IMR-90 (cell line): Measurements from ENCODE around the gene GLRA3. TPM values are rescaled to one million over a fixed set of nuclear protein-coding genes. Genes with fewer than 3 reads are reported as not detected.

Source experiments
- ATAC-seq: fragments of 200-7000 bp; cut with Tn5 transposase; 2 replicates; pipeline ENCODE4 v1.9.1; 2020; ENCODE audit warnings: low read depth, mild to moderate bottlenecking, moderate library complexity
- BruUV-seq: library from RNA; stranded (reverse); fragments of 400-500 nt; replicated peaks from 2 replicates; lab custom pipeline; 2021; lab: Mats Ljungman, UMichigan
- CTCF ChIA-PET: fragments of 300-600 bp; formaldehyde crosslinking; extraction: SDS; loops from one replicate; lab custom pipeline; 2021; ENCODE audit warnings: antibody characterized with exemption; lab: Yijun Ruan, JAX
- POLR2A ChIA-PET: fragments of 300-600 bp; sonication (Branson Sonifier 250); formaldehyde crosslinking; loops from one replicate; lab custom pipeline; 2022; ENCODE audit warnings: antibody characterized with exemption; ENCODE audit not compliant: unreplicated experiment; lab: Charles Lee
- DNase-seq: peaks from one replicate; pipeline ENCODE4 v3.0.0; 2013
- H2AFZ ChIP-seq: replicated peaks from 2 replicates; pipeline ENCODE3; 2013; ENCODE audit warnings: low read length, mild to moderate bottlenecking; ENCODE audit not compliant: poor library complexity
- H2AK5ac ChIP-seq: 2 replicates; pipeline ENCODE4 v1.6.1; 2013; ENCODE audit warnings: low read depth, low read length, inconsistent platforms
- H2AK9ac ChIP-seq: replicated peaks from 2 replicates; pipeline ENCODE3; 2013; ENCODE audit warnings: mild to moderate bottlenecking, low read depth, low read length, moderate library complexity; ENCODE audit not compliant: poor library complexity
- H2BK120ac ChIP-seq: 2 replicates; pipeline ENCODE4 v1.6.1; 2013; ENCODE audit warnings: low read depth, low read length, inconsistent platforms
- H2BK15ac ChIP-seq: 3 replicates; pipeline ENCODE4 v1.6.1; 2013; ENCODE audit warnings: low read depth, low read length, inconsistent platforms
- H2BK20ac ChIP-seq: 2 replicates; pipeline ENCODE4 v1.6.1; 2013; ENCODE audit warnings: low read depth, mild to moderate bottlenecking, inconsistent platforms, low read length, moderate library complexity
- H2BK5ac ChIP-seq: 2 replicates; pipeline ENCODE4 v1.6.1; 2013; ENCODE audit warnings: mild to moderate bottlenecking, low read depth, low read length, inconsistent platforms; ENCODE audit not compliant: poor library complexity, severe bottlenecking
- H3K14ac ChIP-seq: replicated peaks from 2 replicates; pipeline ENCODE4 v1.6.1; 2013; ENCODE audit warnings: low read depth, low read length, inconsistent platforms
- H3K18ac ChIP-seq: 2 replicates; pipeline ENCODE4 v1.6.1; 2013; ENCODE audit warnings: low read depth, low read length, control low read depth
- H3K23ac ChIP-seq: 2 replicates; pipeline ENCODE4 v1.6.1; 2013; ENCODE audit warnings: low read depth, low read length, inconsistent platforms
- H3K27ac ChIP-seq: 2 replicates; pipeline ENCODE4 v1.5.1; 2013; ENCODE audit warnings: mild to moderate bottlenecking, control low read depth, low read length; ENCODE audit not compliant: insufficient read depth
- H3K27me3 ChIP-seq: 2 replicates; pipeline ENCODE4 v1.6.1; 2013; ENCODE audit warnings: low read length; ENCODE audit not compliant: control insufficient read depth, insufficient read depth
- H3K36me3 ChIP-seq: 2 replicates; pipeline ENCODE4 v1.6.1; 2013; ENCODE audit warnings: low read length, mixed read lengths; ENCODE audit not compliant: control insufficient read depth, insufficient read depth
- H3K4ac ChIP-seq: 2 replicates; pipeline ENCODE4 v1.6.1; 2013; ENCODE audit warnings: low read depth, low read length, inconsistent platforms
- H3K4me1 ChIP-seq: 2 replicates; pipeline ENCODE4 v1.6.1; 2013; ENCODE audit warnings: low read length, mixed read lengths; ENCODE audit not compliant: control insufficient read depth, insufficient read depth
- H3K4me2 ChIP-seq: 2 replicates; pipeline ENCODE4 v1.6.1; 2013; ENCODE audit warnings: low read depth, mild to moderate bottlenecking, control low read depth, low read length, moderate library complexity
- H3K4me3 ChIP-seq: 2 replicates; pipeline ENCODE4 v1.5.1; 2013; ENCODE audit warnings: low read depth, mild to moderate bottlenecking, control low read depth, low read length, moderate library complexity; ENCODE audit not compliant: insufficient read depth
- H3K56ac ChIP-seq: 2 replicates; pipeline ENCODE4 v1.6.1; 2013; ENCODE audit warnings: low read length, inconsistent platforms; ENCODE audit not compliant: insufficient read depth; ENCODE audit errors: extremely low read depth
- H3K79me1 ChIP-seq, 2 experiments: 2 replicates each; pipeline ENCODE4 v1.6.1; 2013; ENCODE audit warnings: low read length in 2 of 2, inconsistent platforms in 1 of 2, low read depth in 1 of 2
- H3K9ac ChIP-seq: 2 replicates; pipeline ENCODE4 v1.6.1; 2013; ENCODE audit warnings: low read depth, low read length, control low read depth
- H3K9me1 ChIP-seq: 2 replicates; pipeline ENCODE4 v1.6.1; 2013; ENCODE audit warnings: low read length, inconsistent platforms; ENCODE audit not compliant: insufficient read depth
- H3K9me3 ChIP-seq: 2 replicates; pipeline ENCODE4 v1.6.1; 2013; ENCODE audit warnings: low read length; ENCODE audit not compliant: control insufficient read depth, insufficient read depth
- H4K20me1 ChIP-seq: 2 replicates; pipeline ENCODE4 v1.6.1; 2013; ENCODE audit warnings: low read length, inconsistent platforms; ENCODE audit not compliant: insufficient read depth
- H4K5ac ChIP-seq: 2 replicates; pipeline ENCODE4 v1.6.1; 2013; ENCODE audit warnings: mild to moderate bottlenecking, low read depth, low read length, control low read depth
- H4K8ac ChIP-seq, 2 experiments: 2 replicates each; pipeline ENCODE4 v1.6.1; 2013; ENCODE audit warnings: low read depth in 2 of 2, low read length in 2 of 2, control low read depth in 1 of 2, inconsistent platforms in 1 of 2
- H4K91ac ChIP-seq: 2 replicates; pipeline ENCODE4 v1.6.1; 2013; ENCODE audit warnings: low read depth, low read length, inconsistent platforms; ENCODE audit not compliant: insufficient read depth
- BHLHE40 ChIP-seq: fragments of 150-350 bp; IDR thresholded peaks from 2 replicates; pipeline ENCODE4 v1.6.1; 2016; ENCODE audit warnings: mild to moderate bottlenecking, low read depth, low read length
- CTCF ChIP-seq: conservative IDR thresholded peaks from 2 replicates; pipeline ENCODE4 v1.5.1; 2012; ENCODE audit warnings: mild to moderate bottlenecking, low read depth, low read length, improper control_type of control experiment
- MAFK ChIP-seq: IDR thresholded peaks from 2 replicates; pipeline ENCODE4 v1.6.1; 2012; ENCODE audit warnings: low read depth, low read length, improper control_type of control experiment
- SMC3 ChIP-seq: fragments of 150-350 bp; IDR thresholded peaks from 2 replicates; pipeline ENCODE4 v1.6.1; 2016; ENCODE audit warnings: low read depth, mild to moderate bottlenecking, antibody characterized with exemption, low read length, moderate library complexity
- WGBS, 2 experiments: methylation state at CpG; one replicate each; pipeline versions ENCODE4 v1.1.5 to v1.1.7; 2013; ENCODE audit warnings: missing lambda C conversion rate in 2 of 2; ENCODE audit not compliant: insufficient read length in 1 of 2; ENCODE audit errors: extremely low coverage in 2 of 2; 5-methylcytosine and 5-hydroxymethylcytosine counted together
- dilution Hi-C: fragments of 300-500 bp; cut with HindIII; formaldehyde crosslinking; loops from one replicate; pipeline ENCODE4 v1.14.3; 2018; ENCODE audit warnings: low sequenced_read_pairs; ENCODE audit not compliant: unreplicated experiment
- in situ Hi-C: fragments of 300-500 bp; cut with MboI; formaldehyde crosslinking; loops from 3 replicates; pipeline ENCODE4 v1.14.3; 2019; ENCODE audit warnings: low sequenced_read_pairs, inconsistent platforms, mixed read lengths
- intact Hi-C: fragments of 100-400 bp; cut with micrococcal nuclease; formaldehyde crosslinking; loops from 2 replicates; pipeline ENCODE4 v1.10.0; 2022
- polyA plus RNA-seq, 3 experiments: library from polyadenylated mRNA; depleted of rRNA; stranded (reverse); fragments of >200 nt; gene quantifications; 2 replicates each; pipeline ENCODE4 v1.2.3, GENCODE V29; 2012; ENCODE audit warnings: low replicate concordance in 1 of 3
- total RNA-seq: library from RNA; depleted of rRNA; stranded (reverse); fragments of >200 nt; gene quantifications from 2 replicates; pipeline ENCODE4 v1.2.3, GENCODE V29; 2012

GLRA3 gene
- total and polyA plus RNA-seq, 2 of the 4 experiments (the other 2 are of a cell fraction) = not detected

GRCh38 chr4:174697202-174697601, 131.8 kb downstream of the GLRA3 start:
- Histone ChIP-seq H4K91ac (no peak overlapping the region), H3K14ac (no peak overlapping the region), H2BK15ac (no peak overlapping the region), H2BK20ac (no peak overlapping the region), H3K4me2 (no peak overlapping the region), H2BK5ac (no peak overlapping the region), H3K4ac (no peak overlapping the region), H3K9me1 (no peaks in the 10 kb centered on the region), H4K20me1 (no peaks in the 10 kb centered on the region), H3K79me1 (no peaks in the 10 kb centered on the region), H3K23ac (no peak overlapping the region), H3K27me3 (no peaks in the 10 kb centered on the region), H3K18ac (no peak overlapping the region), H4K8ac (no peak overlapping the region), H2AK9ac (no peak overlapping the region), H3K4me3 (no peak overlapping the region), H3K4me1 (no peaks in the 10 kb centered on the region), H2BK120ac (no peak overlapping the region), H2AK5ac (no peak overlapping the region), H3K56ac (no peak overlapping the region), H4K5ac (no peak overlapping the region), H3K27ac (no peak overlapping the region), H2AFZ (no peak overlapping the region), H3K36me3 (no peaks in the 10 kb centered on the region), H3K9ac (no peak overlapping the region), H3K9me3 (no peaks in the 10 kb centered on the region)
- no peak for DNase-seq
- intact Hi-C loops = no loop called here
- dilution Hi-C loops = no loop called here
- ChIA-PET POLR2A (no interaction called here), CTCF (no interaction called here)
- no peak for ATAC-seq
- in situ Hi-C loops = no loop called here
- TF ChIP-seq BHLHE40 (no peak), SMC3 (no peak), MAFK (no peak), CTCF (no peak)
- no TSS peak for BruUV-seq
- WGBS, 2 experiments = no CpG with 5 or more reads among the region's 1 CpG
